GM12864 (cell line): ENCODE measurements around the gene PFKFB3.

ENCODE experiments used
- DNase-seq: peaks from one replicate; pipeline ENCODE4 v3.0.0-alpha.2; 2011; ENCODE audit warnings: low read depth
- H3K4me3 ChIP-seq: 2 replicates; pipeline ENCODE4 v1.5.1; 2011; ENCODE audit warnings: mild to moderate bottlenecking, low read depth, low read length, control low read depth
- CTCF ChIP-seq: IDR thresholded peaks from 2 replicates; pipeline ENCODE4 v1.5.1; 2011; ENCODE audit warnings: low read depth, mild to moderate bottlenecking, moderate library complexity, low read length, control low read depth, inconsistent platforms; ENCODE audit errors: missing control alignments

PFKFB3 gene

GRCh38 chr10:6229746-6230145 lies 27.0 kb downstream of the PFKFB3 start:
- DNase-seq: no peak
- no peak overlapping the region for H3K4me3 ChIP-seq
- no peak for TF ChIP-seq CTCF

DNA sequence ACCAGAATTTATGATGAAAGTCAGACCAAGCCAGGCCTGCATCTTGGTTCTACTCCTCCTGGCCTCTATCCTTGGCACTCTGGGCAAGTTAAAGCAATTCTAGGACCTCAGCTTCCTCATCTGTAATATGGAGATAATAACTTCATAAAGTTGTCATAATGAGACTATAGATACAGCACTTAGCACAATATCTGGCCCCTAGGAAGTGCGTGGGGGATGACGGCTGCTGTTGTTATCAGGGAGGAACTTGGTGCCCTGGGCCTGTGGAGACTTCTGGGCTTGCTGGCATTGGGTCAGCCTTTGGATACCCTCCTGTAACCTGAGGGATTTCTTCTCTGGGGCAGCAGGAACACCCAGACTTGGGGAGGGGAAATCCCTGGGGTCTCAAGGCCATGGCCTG lies 27.6 kb downstream of the PFKFB3 start:
- no peak for TF ChIP-seq CTCF
- DNase-seq: no peak

DNA sequence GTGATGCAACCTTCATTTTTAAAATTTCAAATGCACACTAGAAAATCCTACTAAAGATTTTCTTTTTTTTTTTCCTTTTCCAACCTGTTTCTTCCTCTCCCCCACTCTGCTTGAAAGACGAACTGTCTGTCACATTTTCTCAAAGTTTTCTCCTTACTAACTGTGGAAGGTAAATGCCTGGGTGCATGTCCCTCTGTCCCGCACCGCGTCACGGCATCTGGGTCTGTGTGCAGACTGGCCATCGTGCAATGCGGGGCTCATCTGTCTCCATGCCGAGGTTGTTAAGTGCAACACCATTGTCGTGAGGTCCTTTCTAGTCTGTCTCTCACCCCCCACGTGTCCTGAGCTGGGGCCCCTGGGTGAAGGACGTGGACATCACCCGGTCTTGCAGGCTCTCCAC lies 28.4 kb downstream of the PFKFB3 start:
- TF ChIP-seq CTCF: no peak
- no peak overlapping the region for H3K4me3 ChIP-seq
- DNase-seq: no peak

More for the DNA sequence above, 27.6 kb downstream of the PFKFB3 start:
- H3K4me3 ChIP-seq: no peak overlapping the region

DNA sequence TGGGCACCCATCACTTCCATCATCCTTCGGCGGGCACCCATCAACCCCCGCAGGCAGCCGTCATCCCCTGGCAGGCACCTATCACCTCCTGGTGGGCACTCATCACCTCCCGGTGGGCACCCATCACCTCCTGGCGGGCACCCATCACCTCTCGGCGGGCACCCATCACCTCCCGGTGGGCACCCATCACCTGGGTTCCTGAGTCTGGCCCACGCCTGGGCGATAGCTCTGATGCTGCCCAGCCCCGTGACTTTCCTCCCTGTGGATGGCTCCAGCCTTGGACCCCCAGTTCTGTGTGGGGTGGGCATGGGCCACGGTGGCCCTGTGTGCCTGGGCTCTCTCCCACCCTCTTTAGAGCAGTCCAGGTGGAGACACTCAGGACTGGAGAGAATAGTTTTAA lies 29.0 kb downstream of the PFKFB3 start:
- no peak overlapping the region for H3K4me3 ChIP-seq
- TF ChIP-seq CTCF: no peak
- DNase-seq: no peak

DNA sequence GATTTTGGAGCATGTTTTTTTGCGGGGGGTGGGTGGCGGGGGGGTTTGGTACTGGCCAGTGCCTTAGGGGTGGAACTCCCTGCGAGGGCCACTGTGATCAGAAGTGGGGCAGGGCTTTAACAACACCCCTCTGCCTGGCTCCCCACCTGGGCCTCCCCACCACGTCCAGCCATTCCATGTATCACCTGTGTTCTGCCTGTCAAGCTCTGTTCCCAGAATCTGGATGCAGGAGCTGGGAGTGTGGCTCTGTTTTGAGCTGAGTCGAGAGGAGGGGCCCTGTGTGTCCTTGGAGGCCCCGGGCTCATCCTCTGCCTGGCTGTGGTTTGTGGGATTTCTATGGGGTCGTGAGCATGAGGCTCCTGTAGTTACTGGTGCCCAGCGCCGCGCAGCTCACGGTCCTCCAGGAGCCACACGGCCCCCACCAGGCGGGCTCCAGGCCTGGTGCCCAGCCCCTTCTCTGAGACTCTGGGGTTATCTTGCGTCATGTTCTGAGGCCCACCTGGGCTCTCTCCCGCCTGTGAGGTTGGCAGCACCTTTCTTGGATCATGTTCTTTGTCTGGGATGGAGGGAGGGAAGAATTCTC lies 29.6 kb downstream of the PFKFB3 start:
- no peak for TF ChIP-seq CTCF
- DNase-seq: no peak
- H3K4me3 ChIP-seq: no peak overlapping the region

GRCh38 chr10:6232846-6233724 lies 30.4 kb downstream of the PFKFB3 start:
- no peak for DNase-seq
- no peak overlapping the region for H3K4me3 ChIP-seq
- TF ChIP-seq CTCF: no peak

DNA sequence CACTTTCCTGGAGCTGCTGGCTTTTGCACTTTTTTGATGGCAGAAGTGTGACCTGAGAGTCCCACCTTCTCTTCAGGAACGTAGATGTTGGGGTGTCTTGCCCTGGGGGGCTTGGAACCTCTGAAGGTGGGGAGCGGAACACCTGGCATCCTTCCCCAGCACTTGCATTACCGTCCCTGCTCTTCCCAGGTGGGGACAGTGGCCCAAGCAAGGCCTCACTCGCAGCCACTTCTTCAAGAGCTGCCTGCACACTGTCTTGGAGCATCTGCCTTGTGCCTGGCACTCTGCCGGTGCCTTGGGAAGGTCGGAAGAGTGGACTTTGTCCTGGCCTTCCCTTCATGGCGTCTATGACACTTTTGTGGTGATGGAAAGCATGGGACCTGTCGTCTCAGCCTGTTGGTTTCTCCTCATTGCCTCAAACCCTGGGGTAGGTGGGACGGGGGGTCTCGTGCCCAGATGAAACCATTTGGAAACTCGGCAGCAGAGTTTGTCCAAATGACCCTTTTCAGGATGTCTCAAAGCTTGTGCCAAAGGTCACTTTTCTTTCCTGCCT lies 31.1 kb downstream of the PFKFB3 start:
- no peak overlapping the region for H3K4me3 ChIP-seq
- TF ChIP-seq CTCF: no peak
- no peak for DNase-seq
